Measurements from ENCODE around the gene ZNF22.
"Not testable (repeated sequence)": the region's sequence is repeated elsewhere in the genome, so short reads cannot be mapped to it uniquely, and the experiment has no call there.

ZNF22 gene

GRCh38 chr10:45004661-45005060, 3.9 kb downstream of the ZNF22 start:
- no peak for DNase-seq

- DNase-seq: no peak
Observed at GRCh38 chr10:45005284-45005683, 4.6 kb downstream of the ZNF22 start.

- no peak for DNase-seq
Observed at GRCh38 chr10:45006276-45007030, 5.7 kb downstream of the ZNF22 start.

GRCh38 chr10:45008524-45009161, 7.9 kb downstream of the ZNF22 start:
- peak in 9 of 51 donors; percentile 19 to 82 (median 27) for DNase-seq

- DNase-seq: not testable (repeated sequence)
Observed at GRCh38 chr10:45014557-45014956, 13.8 kb downstream of the ZNF22 start.

- no peak for DNase-seq
Observed at GRCh38 chr10:45015590-45015989, 14.9 kb downstream of the ZNF22 start.

GRCh38 chr10:45023426-45023825, 22.7 kb downstream of the ZNF22 start:
- no peak for DNase-seq

GRCh38 chr10:45034301-45034700, 33.6 kb downstream of the ZNF22 start:
- DNase-seq: no peak

GRCh38 chr10:45035673-45036072, 35.0 kb downstream of the ZNF22 start:
- DNase-seq: no peak

- DNase-seq: no peak
Observed at GRCh38 chr10:45040921-45041542, 40.3 kb downstream of the ZNF22 start.

GRCh38 chr10:45044290-45044689, 43.6 kb downstream of the ZNF22 start:
- no peak for DNase-seq

GRCh38 chr10:45050551-45051235, 50.0 kb downstream of the ZNF22 start:
- no peak for DNase-seq

GRCh38 chr10:45052700-45053099, 52.0 kb downstream of the ZNF22 start:
- DNase-seq: no peak

GRCh38 chr10:45053569-45054100, 52.9 kb downstream of the ZNF22 start:
- DNase-seq: no peak
